Measurements from ENCODE around the gene MFAP4. TPM values are rescaled to one million over a fixed set of nuclear protein-coding genes. Genes with fewer than 3 reads are reported as not detected.

The MFAP4 gene
- total RNA-seq, 1 experiment from 2014 or later: 0.52 TPM

DNA sequence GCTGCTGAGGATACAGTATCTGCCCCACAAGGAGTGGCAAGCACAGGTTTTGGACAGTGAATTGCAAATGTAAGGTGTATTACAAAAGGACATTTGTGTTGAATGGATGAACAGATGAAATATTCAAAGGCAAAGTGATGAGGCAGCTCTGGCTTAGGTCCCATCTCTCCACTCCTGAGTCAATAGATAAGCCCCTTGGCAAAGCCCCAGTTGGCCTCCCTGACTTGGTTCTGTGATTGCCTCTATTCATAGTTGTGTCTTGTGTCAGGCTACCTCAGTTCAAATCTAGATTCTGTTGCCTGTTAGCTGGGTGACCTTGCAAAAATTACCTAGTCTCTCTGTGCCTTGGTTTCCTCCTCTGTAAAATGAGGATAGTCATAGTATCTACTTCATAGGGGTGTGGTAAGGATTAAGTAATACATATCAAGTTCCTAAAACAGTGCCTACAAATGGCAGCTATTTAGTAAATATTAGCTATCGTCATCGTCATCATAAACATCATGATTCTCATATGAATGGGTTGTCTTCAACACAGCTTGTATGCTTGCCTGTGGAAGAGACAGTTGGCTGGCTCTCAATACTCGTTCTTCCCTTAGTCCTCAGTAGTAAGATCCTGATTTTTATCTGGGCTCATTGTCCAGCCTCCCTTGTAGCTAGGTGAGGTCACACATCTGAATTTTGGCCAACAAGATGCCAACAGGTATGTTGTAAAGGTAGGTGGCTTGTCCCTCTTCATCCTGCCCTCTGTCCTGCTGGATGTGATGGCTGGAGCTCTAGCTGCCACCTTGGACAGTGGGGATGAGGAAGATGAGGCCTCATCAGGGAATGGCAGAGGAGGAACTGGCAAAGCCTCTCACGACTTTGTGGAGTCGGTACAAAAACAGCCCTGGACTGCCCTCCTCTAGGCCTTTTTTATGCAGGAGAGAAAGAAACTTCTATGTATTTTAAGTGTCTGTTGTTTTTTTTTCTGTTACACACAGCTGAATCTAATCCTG is 2.1 kb upstream of the MFAP4 start:
- no peak overlapping the region for H2AFZ ChIP-seq (ENCODE audit: low read depth, low read length, poor library complexity, severe bottlenecking)
- ATAC-seq (no peak), DNase-seq (ENCODE audit: low read depth, low spot score) (no peak)
- no peak for TF ChIP-seq TCF7L2 (IDR thresholded peaks at IDR 0.05; ENCODE audit: borderline replicate concordance, extremely low read depth, insufficient read depth, insufficient read length)
- no peak for TF ChIP-seq JUND (IDR thresholded peaks at IDR 0.05)
- no peak for TF ChIP-seq YY1 (IDR thresholded peaks at IDR 0.05; ENCODE audit: extremely low read depth, insufficient replicate concordance, low read depth, low read length)
- TF ChIP-seq, protein P1, sequence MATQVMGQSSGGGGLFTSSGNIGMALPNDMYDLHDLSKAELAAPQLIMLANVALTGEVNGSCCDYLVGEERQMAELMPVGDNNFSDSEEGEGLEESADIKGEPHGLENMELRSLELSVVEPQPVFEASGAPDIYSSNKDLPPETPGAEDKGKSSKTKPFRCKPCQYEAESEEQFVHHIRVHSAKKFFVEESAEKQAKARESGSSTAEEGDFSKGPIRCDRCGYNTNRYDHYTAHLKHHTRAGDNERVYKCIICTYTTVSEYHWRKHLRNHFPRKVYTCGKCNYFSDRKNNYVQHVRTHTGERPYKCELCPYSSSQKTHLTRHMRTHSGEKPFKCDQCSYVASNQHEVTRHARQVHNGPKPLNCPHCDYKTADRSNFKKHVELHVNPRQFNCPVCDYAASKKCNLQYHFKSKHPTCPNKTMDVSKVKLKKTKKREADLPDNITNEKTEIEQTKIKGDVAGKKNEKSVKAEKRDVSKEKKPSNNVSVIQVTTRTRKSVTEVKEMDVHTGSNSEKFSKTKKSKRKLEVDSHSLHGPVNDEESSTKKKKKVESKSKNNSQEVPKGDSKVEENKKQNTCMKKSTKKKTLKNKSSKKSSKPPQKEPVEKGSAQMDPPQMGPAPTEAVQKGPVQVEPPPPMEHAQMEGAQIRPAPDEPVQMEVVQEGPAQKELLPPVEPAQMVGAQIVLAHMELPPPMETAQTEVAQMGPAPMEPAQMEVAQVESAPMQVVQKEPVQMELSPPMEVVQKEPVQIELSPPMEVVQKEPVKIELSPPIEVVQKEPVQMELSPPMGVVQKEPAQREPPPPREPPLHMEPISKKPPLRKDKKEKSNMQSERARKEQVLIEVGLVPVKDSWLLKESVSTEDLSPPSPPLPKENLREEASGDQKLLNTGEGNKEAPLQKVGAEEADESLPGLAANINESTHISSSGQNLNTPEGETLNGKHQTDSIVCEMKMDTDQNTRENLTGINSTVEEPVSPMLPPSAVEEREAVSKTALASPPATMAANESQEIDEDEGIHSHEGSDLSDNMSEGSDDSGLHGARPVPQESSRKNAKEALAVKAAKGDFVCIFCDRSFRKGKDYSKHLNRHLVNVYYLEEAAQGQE (IDR thresholded peaks at IDR 0.05; ENCODE audit: low read depth): no peak
- no peak for TF ChIP-seq ELF1 (IDR thresholded peaks at IDR 0.05; ENCODE audit: borderline replicate concordance, low read depth)
- no peak for TF ChIP-seq ZBTB33 (IDR thresholded peaks at IDR 0.05; ENCODE audit: extremely low read depth, insufficient replicate concordance, low read length)
- TF ChIP-seq EZH2 (IDR thresholded peaks at IDR 0.05): no peak
- TF ChIP-seq ZNF274 (IDR thresholded peaks at IDR 0.05; ENCODE audit: low read depth, low read length): no peak
- no peak for TF ChIP-seq POLR2A (IDR thresholded peaks at IDR 0.05; ENCODE audit: borderline replicate concordance, extremely low read depth, insufficient read depth, insufficient read length)
- TF ChIP-seq EZH2phosphoT487 (IDR thresholded peaks at IDR 0.05; ENCODE audit: borderline replicate concordance): no peak
- TF ChIP-seq CBX3 (IDR thresholded peaks at IDR 0.05; ENCODE audit: low read depth): no peak
- no peak for TF ChIP-seq SIN3A (IDR thresholded peaks at IDR 0.05; ENCODE audit: low read depth)
- no peak for TF ChIP-seq EGR1 (IDR thresholded peaks at IDR 0.05; ENCODE audit: low read depth)
- TF ChIP-seq, protein P2, sequence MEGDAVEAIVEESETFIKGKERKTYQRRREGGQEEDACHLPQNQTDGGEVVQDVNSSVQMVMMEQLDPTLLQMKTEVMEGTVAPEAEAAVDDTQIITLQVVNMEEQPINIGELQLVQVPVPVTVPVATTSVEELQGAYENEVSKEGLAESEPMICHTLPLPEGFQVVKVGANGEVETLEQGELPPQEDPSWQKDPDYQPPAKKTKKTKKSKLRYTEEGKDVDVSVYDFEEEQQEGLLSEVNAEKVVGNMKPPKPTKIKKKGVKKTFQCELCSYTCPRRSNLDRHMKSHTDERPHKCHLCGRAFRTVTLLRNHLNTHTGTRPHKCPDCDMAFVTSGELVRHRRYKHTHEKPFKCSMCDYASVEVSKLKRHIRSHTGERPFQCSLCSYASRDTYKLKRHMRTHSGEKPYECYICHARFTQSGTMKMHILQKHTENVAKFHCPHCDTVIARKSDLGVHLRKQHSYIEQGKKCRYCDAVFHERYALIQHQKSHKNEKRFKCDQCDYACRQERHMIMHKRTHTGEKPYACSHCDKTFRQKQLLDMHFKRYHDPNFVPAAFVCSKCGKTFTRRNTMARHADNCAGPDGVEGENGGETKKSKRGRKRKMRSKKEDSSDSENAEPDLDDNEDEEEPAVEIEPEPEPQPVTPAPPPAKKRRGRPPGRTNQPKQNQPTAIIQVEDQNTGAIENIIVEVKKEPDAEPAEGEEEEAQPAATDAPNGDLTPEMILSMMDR (IDR thresholded peaks at IDR 0.05 in 2 of 3, conservative IDR thresholded peaks at IDR 0.05 in 1 of 3; ENCODE audit: borderline replicate concordance in 1 of 3, insufficient read depth in 1 of 3, low read depth in 2 of 3, low read length in 2 of 3): no peak
- TF ChIP-seq CEBPB (IDR thresholded peaks at IDR 0.05; ENCODE audit: low read depth): no peak
- no peak for TF ChIP-seq ATF3 (IDR thresholded peaks at IDR 0.05)
- no peaks in the 10 kb centered on the region for H3K9me3 ChIP-seq (ENCODE audit: control insufficient read depth in 1 of 2, insufficient read depth in 1 of 2, low read depth in 1 of 2, low read length in 2 of 2)
- H3K27me3 ChIP-seq (ENCODE audit: insufficient read depth, low read length): no peaks in the 10 kb centered on the region
- H3K79me2 ChIP-seq (ENCODE audit: insufficient read depth, low read length): no peaks in the 10 kb centered on the region
- H4K20me1 ChIP-seq (ENCODE audit: insufficient read depth): no peaks in the 10 kb centered on the region
- H3K9ac ChIP-seq (ENCODE audit: low read length): no peak overlapping the region
- CTCF ChIA-PET: no interaction called here
- RAD21 ChIA-PET (ENCODE audit: low non-redundant PET in 1 of 2, low total read pairs in 2 of 2, uncharacterized antibody in 2 of 2, unreplicated experiment in 2 of 2): no interaction called here
- no peak overlapping the region for H3K4me2 ChIP-seq (ENCODE audit: low read length)
- H3K36me3 ChIP-seq (ENCODE audit: control insufficient read depth in 1 of 2, insufficient read depth in 2 of 2, low read length in 2 of 2): peaks cover 2 to 3% of the 10 kb centered on the region in 2 experiments; a peak in 1 of 4 replicates
- H3K4me3 ChIP-seq (replicated peaks in 1 of 2; ENCODE audit: low read depth in 1 of 2, low read length in 2 of 2): no peak overlapping the region
- no TSS peak for BruUV-seq (replicated peaks)
- H3K4me1 ChIP-seq (ENCODE audit: control insufficient read depth in 1 of 2, insufficient read depth in 2 of 2, low read length in 2 of 2): peaks cover 0 to 20% of the 10 kb centered on the region in 2 experiments; a peak in 2 of 4 replicates
- no peaks in the 10 kb centered on the region for H3K9me2 ChIP-seq (ENCODE audit: insufficient read depth)
- POLR2A ChIA-PET: interaction anchor here (2.3 kb wide), 1 partner anchor 11 kb away, joined by 13 read pairs; the partner anchor contains the start of gene MAPK7
- intact Hi-C loops (cut with micrococcal nuclease): no loop called here
- H3K27ac ChIP-seq (ENCODE audit: low read depth, low read length): no peak overlapping the region
